ENCODE measurements around the gene MYBPH. TPM values are rescaled to one million over a fixed set of nuclear protein-coding genes. Genes with fewer than 3 reads are reported as not detected.
A peak's percentile ranks its signal among the peaks of the same experiment; 100 is the strongest.

Gene MYBPH
- total RNA-seq, 1 donor from 2014 or later = not detected

DNA sequence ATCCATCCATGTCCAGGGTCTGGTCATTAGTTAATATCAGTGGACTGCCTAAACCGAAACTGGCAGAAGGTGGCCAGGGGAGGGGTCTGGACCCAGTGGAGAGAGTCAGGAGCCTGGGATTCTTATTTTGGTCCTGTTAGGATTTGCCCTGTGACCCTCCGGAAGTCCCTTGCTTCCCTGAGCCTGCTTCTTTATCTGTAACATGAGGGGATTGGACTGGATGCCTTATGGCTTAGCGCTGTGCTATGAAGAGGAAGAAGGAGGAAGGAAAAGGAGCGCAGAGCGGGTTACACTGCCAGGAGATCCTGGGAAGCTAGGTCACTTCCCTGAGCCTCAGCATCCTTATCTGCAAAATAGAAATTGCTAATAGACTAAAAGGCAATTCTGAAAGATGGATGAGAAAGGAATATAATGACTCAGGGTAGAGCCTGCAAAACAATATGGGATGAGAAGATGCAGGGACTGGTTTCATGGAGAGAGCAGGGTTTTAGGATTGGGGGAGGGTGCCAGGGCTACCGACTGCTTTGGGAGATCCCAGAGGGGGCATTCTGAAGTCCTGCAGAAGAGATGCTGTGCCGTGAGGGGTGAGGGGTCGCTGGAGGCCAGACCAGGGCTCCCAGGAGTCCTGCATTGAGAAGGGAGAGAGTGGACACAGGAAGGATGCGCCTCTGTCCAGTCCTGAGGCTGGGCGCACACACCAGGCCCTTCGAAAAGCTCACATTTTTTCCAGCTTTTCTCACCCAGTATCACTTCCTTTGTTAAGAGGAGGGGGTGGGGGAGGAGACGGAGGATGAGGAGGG is 48.6 kb downstream of the MYBPH start:
- TF ChIP-seq, protein P1, sequence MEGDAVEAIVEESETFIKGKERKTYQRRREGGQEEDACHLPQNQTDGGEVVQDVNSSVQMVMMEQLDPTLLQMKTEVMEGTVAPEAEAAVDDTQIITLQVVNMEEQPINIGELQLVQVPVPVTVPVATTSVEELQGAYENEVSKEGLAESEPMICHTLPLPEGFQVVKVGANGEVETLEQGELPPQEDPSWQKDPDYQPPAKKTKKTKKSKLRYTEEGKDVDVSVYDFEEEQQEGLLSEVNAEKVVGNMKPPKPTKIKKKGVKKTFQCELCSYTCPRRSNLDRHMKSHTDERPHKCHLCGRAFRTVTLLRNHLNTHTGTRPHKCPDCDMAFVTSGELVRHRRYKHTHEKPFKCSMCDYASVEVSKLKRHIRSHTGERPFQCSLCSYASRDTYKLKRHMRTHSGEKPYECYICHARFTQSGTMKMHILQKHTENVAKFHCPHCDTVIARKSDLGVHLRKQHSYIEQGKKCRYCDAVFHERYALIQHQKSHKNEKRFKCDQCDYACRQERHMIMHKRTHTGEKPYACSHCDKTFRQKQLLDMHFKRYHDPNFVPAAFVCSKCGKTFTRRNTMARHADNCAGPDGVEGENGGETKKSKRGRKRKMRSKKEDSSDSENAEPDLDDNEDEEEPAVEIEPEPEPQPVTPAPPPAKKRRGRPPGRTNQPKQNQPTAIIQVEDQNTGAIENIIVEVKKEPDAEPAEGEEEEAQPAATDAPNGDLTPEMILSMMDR (IDR thresholded peaks at IDR 0.05; ENCODE audit: unreplicated experiment) = no peak
- Mint-ChIP-seq H3K4me1 (ENCODE audit: unreplicated experiment) (peaks cover 55% of the 10 kb centered on the region), H3K27me3 (ENCODE audit: unreplicated experiment) (peaks cover 26% of the 10 kb centered on the region), H3K4me3 (ENCODE audit: unreplicated experiment) (peak overlapping the region; percentile 81), H3K9me3 (ENCODE audit: unreplicated experiment) (no peaks in the 10 kb centered on the region), H3K27ac (ENCODE audit: unreplicated experiment) (no peak overlapping the region), H3K36me3 (ENCODE audit: low read depth, unreplicated experiment) (no peaks in the 10 kb centered on the region)
- no peak for DNase-seq (ENCODE audit: low spot score)

DNA sequence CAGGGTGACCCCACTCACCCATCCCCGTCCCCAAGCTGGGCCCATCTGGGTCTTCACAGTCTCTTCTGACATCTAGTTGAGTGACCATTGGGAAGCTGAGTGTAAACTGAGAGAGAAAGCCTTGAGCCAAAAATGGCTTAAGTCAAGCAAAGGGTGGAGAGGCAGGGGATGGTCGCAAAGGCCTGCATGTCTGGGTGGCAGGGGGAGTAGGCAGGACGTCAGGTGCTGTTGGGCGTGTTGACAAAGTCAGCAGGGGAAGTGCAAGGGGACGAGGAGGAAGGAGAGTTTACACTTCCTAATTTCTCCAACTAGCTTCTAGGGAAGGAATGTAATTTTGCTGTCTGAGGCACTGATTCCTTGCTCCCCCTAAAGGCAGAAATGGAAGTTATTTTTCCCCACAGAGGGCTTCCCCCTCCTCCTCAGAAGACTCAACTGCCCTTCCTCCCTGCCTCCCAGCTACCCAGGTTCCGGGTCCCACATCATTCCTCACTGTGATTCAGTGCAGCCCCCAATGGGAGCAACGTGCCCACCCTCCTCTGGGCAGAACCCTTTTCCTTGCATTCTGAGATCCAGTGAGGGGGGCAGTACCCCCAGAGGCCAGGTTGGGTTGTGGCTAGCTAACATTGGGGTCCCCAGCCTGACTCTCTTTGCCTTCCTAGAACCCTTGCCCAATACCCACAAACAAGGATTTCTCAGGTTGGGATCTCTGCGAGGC is 49.3 kb downstream of the MYBPH start:
- peaks cover 29% of the 10 kb centered on the region for H3K27me3 Mint-ChIP-seq (ENCODE audit: unreplicated experiment)
- peaks cover 4% of the 10 kb centered on the region for H3K36me3 Mint-ChIP-seq (ENCODE audit: low read depth, unreplicated experiment)
- TF ChIP-seq, protein P1 (IDR thresholded peaks at IDR 0.05; ENCODE audit: unreplicated experiment) = no peak
- H3K4me3 Mint-ChIP-seq (ENCODE audit: unreplicated experiment) = peak overlapping the region; percentile 81
- no peaks in the 10 kb centered on the region for H3K9me3 Mint-ChIP-seq (ENCODE audit: unreplicated experiment)
- no peak overlapping the region for H3K27ac Mint-ChIP-seq (ENCODE audit: unreplicated experiment)
- H3K4me1 Mint-ChIP-seq (ENCODE audit: unreplicated experiment) = peaks cover 63% of the 10 kb centered on the region
- DNase-seq (ENCODE audit: low spot score) = no peak

DNA sequence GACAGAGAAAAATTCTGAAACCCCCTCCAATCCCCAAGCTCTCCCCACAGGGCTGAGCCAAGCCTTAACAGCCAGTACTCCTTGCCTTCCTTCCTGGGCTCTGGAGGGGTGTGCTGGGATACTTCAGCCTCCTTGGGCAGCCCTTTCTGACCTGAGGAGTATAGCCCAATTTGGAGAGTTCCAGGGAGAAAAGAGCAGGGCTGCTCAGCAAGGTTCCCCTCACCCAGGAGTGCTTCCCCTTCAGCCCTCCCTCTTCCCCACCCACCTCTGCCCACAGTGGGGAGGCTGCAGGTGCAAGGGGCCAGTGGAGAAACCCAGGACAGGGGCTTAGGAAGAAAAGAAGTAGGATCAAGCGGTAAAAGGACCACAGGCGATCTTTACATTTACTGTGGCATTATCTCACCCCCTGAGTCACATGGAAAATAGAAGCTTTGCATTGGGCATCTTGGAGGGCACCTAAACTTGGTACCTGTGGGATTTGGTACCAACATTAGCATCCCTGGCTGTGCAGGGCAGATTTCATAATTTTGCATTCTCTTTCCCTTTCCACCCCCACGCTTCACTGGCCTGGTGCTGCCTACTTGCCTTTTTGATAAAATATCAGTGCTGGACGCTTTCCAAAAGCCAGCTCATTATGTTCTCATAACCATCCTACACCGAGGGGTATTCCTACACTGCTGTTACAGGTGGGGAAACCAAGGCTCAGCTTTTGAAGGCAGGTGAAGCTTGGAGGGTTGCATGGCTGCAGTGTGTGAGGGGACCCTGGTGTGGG is 50.9 kb downstream of the MYBPH start:
- no peaks in the 10 kb centered on the region for H3K9me3 Mint-ChIP-seq (ENCODE audit: unreplicated experiment)
- TF ChIP-seq, protein P1 (IDR thresholded peaks at IDR 0.05; ENCODE audit: unreplicated experiment) = no peak
- no peak for DNase-seq (ENCODE audit: low spot score)
- no peak overlapping the region for H3K4me3 Mint-ChIP-seq (ENCODE audit: unreplicated experiment)
- H3K4me1 Mint-ChIP-seq (ENCODE audit: unreplicated experiment) = peaks cover 69% of the 10 kb centered on the region
- H3K27me3 Mint-ChIP-seq (ENCODE audit: unreplicated experiment) = peaks cover 31% of the 10 kb centered on the region
- H3K27ac Mint-ChIP-seq (ENCODE audit: unreplicated experiment) = no peak overlapping the region
- peaks cover 4% of the 10 kb centered on the region for H3K36me3 Mint-ChIP-seq (ENCODE audit: low read depth, unreplicated experiment)

DNA sequence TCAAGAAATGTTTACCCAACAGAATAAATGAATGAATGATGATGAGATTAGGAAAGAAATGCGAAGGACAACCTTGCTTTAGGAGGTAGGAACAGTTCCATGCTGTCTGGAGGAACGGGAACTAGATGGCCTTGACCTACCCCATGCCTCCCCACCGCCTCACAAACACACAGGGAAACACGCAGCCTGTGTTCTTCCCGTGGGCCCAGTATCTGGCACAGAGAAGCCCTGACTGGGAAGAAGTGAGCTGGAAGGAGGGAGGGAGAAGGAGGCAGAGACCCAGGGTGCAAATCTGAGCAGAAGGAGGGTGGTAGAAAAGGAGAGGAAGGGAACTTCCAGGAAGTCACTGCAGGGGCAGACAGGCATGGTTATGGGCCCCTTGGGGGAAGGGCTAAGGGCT is 51.6 kb downstream of the MYBPH start:
- Mint-ChIP-seq H3K27ac (ENCODE audit: unreplicated experiment) (no peak overlapping the region), H3K27me3 (ENCODE audit: unreplicated experiment) (peaks cover 31% of the 10 kb centered on the region), H3K9me3 (ENCODE audit: unreplicated experiment) (no peaks in the 10 kb centered on the region), H3K4me3 (ENCODE audit: unreplicated experiment) (no peak overlapping the region), H3K36me3 (ENCODE audit: low read depth, unreplicated experiment) (peaks cover 4% of the 10 kb centered on the region), H3K4me1 (ENCODE audit: unreplicated experiment) (peaks cover 64% of the 10 kb centered on the region)
- TF ChIP-seq, protein P1 (IDR thresholded peaks at IDR 0.05; ENCODE audit: unreplicated experiment) = no peak
- no peak for DNase-seq (ENCODE audit: low spot score)
